Psoas muscle (tissue), 8 donors: Measurements from ENCODE around the gene BRK1. TPM values are rescaled to one million over a fixed set of nuclear protein-coding genes. Genes with fewer than 3 reads are reported as not detected.
"Not testable (repeated sequence)": the region's sequence is repeated elsewhere in the genome, so short reads cannot be mapped to it uniquely, and the experiment has no call there.

Experiments
- ATAC-seq, 4 donors: fragments of 200-7000 bp; cut with Tn5 transposase; one replicate each; pipeline ENCODE4 v1.9.1; 2020; ENCODE audit warnings: moderate library complexity in 3 of 4, mild to moderate bottlenecking in 2 of 4
- DNase-seq, 2 donors: peaks; one replicate each; pipeline ENCODE4 v3.0.0-alpha.2; 2020
- H3K27ac ChIP-seq: fragments of 200-600 bp; one replicate; pipeline ENCODE4 v1.8.0; 2022
- H3K27me3 ChIP-seq, 3 donors: fragments of 200-600 bp in 1 of 3; one replicate each; pipeline versions ENCODE4 v1.6.1 to v1.8.0; 2013 to 2022; ENCODE audit warnings: low read length in 2 of 3, mild to moderate bottlenecking in 2 of 3, moderate library complexity in 1 of 3; ENCODE audit not compliant: insufficient read depth in 3 of 3
- H3K36me3 ChIP-seq, 2 donors: fragments of 200-600 bp in 1 of 2; one replicate each; pipeline versions ENCODE4 v1.6.1 to v1.8.0; 2013 to 2022; ENCODE audit warnings: low read depth in 1 of 2, mild to moderate bottlenecking in 1 of 2, moderate library complexity in 1 of 2; ENCODE audit not compliant: insufficient read depth in 1 of 2
- H3K4me1 ChIP-seq: fragments of 200-600 bp; one replicate; pipeline ENCODE4 v1.8.0; 2022
- H3K4me3 ChIP-seq: fragments of 200-600 bp; one replicate; pipeline ENCODE4 v1.8.0; 2022; ENCODE audit warnings: mild to moderate bottlenecking
- H3K9me3 ChIP-seq: fragments of 200-600 bp; one replicate; pipeline ENCODE4 v1.8.0; 2022
- WGBS, 3 donors: extraction: QIAGEN DNeasy Blood & Tissue Kit; methylation state at CpG; one replicate each; pipeline versions ENCODE4 v1.1.6 to v1.1.7; 2013; 5-methylcytosine and 5-hydroxymethylcytosine counted together
- intact Hi-C, 2 donors: fragments of 100-400 bp; cut with DNase I; formaldehyde crosslinking; loops; one replicate each; pipeline versions ENCODE4 v1.11.0 to v1.14.2; 2022
- polyA plus RNA-seq, 3 donors: library from polyadenylated mRNA; stranded (reverse); fragments of 200-250 nt; gene quantifications; one replicate each; pipeline ENCODE4 v1.2.3, GENCODE V29; 2013
- total RNA-seq, 4 donors: library from RNA; stranded (reverse); fragmentation: NEBNext Ultra II Directional in 2 of 4; extraction: Animal tissue kit (Norgen Biotek cat#: 25700) in 2 of 4; gene quantifications; one replicate each; pipeline versions ENCODE4 v1.2.1 to v1.2.4, GENCODE V29; 2021 to 2023
- TF ChIP-seq, protein P1 (sequence below): fragments of 200-600 bp; IDR thresholded peaks from one replicate; pipeline ENCODE4 v1.8.0; 2022; ENCODE audit warnings: antibody characterized with exemption
- donor health status: healthy with polysubstance abuse.
- donor health status: DM: no; HTN: no; CAD: no; lungs with moderate emphysema.
- donor health status: Bipolar disorder and iron deficiency.
- donor health status: healthy.
- donor health status: DM: yes; HTN: yes; CAD: no.
- donor health status: DM: no; HTN: no; CAD: no.
- donor health status: DM: no; HTN: no; CAD: no.
- donor health status: DM: yes; HTN: yes; CAD: no.

Gene BRK1
- total and polyA plus RNA-seq, 7 donors: 73.8 to 164 (median 82.7) TPM

DNA sequence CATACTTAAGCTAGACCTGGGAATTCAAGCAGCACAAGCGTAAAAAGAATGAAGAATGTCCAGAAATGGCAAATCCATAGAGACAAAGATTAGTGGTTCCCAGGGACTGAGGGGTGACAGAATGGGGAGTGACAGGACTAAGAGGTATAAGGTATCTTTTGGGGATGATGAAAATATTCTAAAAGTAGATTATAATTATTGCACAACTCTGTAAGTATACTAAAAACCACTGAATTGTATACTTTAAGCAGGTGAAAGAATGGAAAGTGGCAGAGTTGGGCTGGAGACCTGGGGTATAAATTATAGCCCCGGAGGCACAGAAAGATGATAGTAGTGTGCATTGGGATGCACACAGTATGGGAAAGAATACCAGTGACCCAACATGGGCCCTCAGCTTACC lies 5.6 kb downstream of the BRK1 start:
- no peak overlapping the region for H3K4me3 ChIP-seq
- H3K27me3 ChIP-seq: no peaks in the 10 kb centered on the region
- H3K9me3 ChIP-seq: no peaks in the 10 kb centered on the region
- intact Hi-C loops: no loop called here
- no peak for ATAC-seq
- no peak for DNase-seq
- H3K36me3 ChIP-seq: peaks cover 7 to 47% of the 10 kb centered on the region in 2 donors
- peaks cover 9% of the 10 kb centered on the region for H3K4me1 ChIP-seq
- WGBS, 3 donors: 86 to 87% (median 87%) methylated on average over 2 of the region's 2 CpGs
- TF ChIP-seq, protein P1, sequence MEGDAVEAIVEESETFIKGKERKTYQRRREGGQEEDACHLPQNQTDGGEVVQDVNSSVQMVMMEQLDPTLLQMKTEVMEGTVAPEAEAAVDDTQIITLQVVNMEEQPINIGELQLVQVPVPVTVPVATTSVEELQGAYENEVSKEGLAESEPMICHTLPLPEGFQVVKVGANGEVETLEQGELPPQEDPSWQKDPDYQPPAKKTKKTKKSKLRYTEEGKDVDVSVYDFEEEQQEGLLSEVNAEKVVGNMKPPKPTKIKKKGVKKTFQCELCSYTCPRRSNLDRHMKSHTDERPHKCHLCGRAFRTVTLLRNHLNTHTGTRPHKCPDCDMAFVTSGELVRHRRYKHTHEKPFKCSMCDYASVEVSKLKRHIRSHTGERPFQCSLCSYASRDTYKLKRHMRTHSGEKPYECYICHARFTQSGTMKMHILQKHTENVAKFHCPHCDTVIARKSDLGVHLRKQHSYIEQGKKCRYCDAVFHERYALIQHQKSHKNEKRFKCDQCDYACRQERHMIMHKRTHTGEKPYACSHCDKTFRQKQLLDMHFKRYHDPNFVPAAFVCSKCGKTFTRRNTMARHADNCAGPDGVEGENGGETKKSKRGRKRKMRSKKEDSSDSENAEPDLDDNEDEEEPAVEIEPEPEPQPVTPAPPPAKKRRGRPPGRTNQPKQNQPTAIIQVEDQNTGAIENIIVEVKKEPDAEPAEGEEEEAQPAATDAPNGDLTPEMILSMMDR: no peak
- H3K27ac ChIP-seq: no peak overlapping the region

DNA sequence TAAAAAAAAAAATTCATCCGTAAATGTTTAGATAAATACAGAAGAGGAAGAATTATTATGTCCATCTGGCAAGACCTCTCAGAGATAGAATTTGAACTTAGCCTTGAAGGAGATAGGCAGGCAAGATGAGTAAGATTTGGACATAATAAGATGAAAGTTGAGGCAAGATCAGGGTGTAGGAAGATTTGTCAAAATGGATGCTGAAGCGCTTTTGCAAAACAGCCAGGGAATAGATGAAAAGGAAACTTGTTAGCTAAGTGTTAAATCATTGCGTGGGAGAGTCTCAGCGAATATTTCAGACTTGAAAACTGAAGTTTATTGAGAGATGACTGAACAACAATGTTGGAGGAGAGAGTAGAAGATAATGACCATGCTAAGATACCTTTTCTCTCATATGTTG lies 7.2 kb downstream of the BRK1 start:
- Histone ChIP-seq H3K4me3 (no peak overlapping the region), H3K4me1 (no peaks in the 10 kb centered on the region), H3K27ac (no peak overlapping the region), H3K27me3 (no peaks in the 10 kb centered on the region), H3K9me3 (no peaks in the 10 kb centered on the region), H3K36me3 (peaks cover 18 to 62% of the 10 kb centered on the region in 2 donors)
- intact Hi-C loops: no loop called here
- no peak for DNase-seq
- TF ChIP-seq, protein P1: no peak
- no peak for ATAC-seq
- 90 to 94% (median 93%) methylated on average over 4 of the region's 4 CpGs for WGBS, 3 donors

DNA sequence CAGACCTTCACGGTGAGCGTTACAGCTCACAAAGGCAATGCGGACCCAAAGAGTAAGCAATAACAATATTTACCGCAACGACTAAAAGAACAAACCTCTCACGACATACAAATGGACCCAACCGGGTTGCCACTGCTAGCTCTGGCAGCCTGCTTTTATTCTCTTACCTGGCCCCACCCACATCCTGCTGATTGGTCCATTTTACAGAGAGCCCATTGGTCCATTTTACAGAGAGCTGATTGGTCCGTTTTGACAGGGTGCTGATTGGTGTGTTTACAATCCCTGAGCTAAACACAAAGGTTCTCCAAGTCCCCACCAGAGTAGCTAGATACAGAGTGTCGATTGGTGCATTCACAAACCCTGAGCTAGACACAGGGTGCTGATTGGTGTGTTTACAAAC lies 20.4 kb downstream of the BRK1 start:
- H3K36me3 ChIP-seq, H3K9me3 ChIP-seq, H3K4me1 ChIP-seq, H3K27ac ChIP-seq, H3K27me3 ChIP-seq, H3K4me3 ChIP-seq, ATAC-seq, DNase-seq: not testable (repeated sequence)
- WGBS, 3 donors: 89 to 92% (median 91%) methylated on average over 9 of the region's 9 CpGs
- intact Hi-C loops: loop anchor here in 1 of 2 donors (10.0 kb wide), 1 partner anchor 191 kb away; no protein-coding TSS in a partner anchor

DNA sequence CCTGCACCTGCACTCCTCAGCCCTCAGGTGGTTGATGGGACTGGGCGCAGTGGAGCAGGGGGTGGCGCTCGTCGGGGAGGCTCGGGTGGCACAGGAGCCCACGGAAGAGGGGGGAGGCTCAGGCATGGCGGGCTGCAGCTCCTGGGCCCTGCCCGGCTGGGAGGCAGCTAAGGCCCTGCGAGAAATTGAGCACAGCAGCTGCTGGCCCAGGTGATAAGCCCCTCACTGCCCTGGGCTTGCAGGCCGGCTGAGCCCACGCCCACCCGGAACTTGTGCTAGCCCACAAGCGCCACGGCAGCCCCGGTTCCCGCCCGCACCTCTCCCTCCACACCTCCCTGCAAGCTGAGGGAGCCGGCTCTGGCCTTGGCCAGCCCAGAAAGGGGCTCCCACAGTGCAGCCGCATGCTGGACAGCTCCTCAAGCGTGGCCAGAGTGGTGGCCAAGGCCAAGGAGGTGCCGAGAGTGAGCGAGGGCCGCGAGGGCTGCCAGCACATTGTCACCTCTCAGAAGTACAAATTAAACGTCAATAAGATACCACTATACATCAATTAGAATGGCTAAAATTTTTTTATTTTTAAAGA lies 21.0 kb downstream of the BRK1 start:
- DNase-seq (no peak), ATAC-seq (no peak)
- 87 to 88% (median 88%) methylated on average over 25 of the region's 25 CpGs for WGBS, 3 donors
- H3K9me3 ChIP-seq: no peaks in the 10 kb centered on the region
- no peaks in the 10 kb centered on the region for H3K27me3 ChIP-seq
- no peaks in the 10 kb centered on the region for H3K4me1 ChIP-seq
- H3K4me3 ChIP-seq: no peak overlapping the region
- H3K36me3 ChIP-seq: no peaks in the 10 kb centered on the region
- TF ChIP-seq, protein P1: no peak
- intact Hi-C loops: loop anchor here in 1 of 2 donors (10.0 kb wide), 1 partner anchor 192 kb away; no protein-coding TSS in a partner anchor
- H3K27ac ChIP-seq: no peak overlapping the region

DNA sequence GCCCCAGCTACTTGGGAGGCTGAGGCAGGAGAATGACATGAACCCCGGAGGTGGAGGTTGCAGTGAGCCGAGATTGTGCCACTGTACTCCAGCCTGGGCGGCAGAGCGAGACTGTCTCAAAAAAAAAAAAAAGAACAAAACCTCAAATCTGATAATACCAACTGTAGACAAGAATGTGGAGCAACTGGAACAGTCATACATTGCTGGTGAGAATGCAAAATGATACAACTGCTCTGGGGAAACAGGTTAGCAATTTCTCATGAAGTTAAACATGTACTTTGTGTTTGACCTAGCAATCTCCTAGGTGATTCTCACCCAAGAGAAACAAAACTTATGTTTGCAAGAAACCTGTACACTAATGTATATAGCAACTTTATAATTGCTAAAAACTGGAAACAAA lies 21.7 kb downstream of the BRK1 start:
- no peaks in the 10 kb centered on the region for H3K27me3 ChIP-seq
- no peak for DNase-seq
- TF ChIP-seq, protein P1: no peak
- no peaks in the 10 kb centered on the region for H3K36me3 ChIP-seq
- no peaks in the 10 kb centered on the region for H3K9me3 ChIP-seq
- 79 to 86% (median 83%) methylated on average over 4 of the region's 4 CpGs for WGBS, 3 donors
- ATAC-seq: no peak
- intact Hi-C loops: loop anchor here in 1 of 2 donors (10.0 kb wide), 1 partner anchor 192 kb away; no protein-coding TSS in a partner anchor
- no peak overlapping the region for H3K27ac ChIP-seq
- no peaks in the 10 kb centered on the region for H3K4me1 ChIP-seq
- no peak overlapping the region for H3K4me3 ChIP-seq
